ENCODE measurements around the gene GRIK5. TPM values are rescaled to one million over a fixed set of nuclear protein-coding genes. Genes with fewer than 3 reads are reported as not detected.

The GRIK5 gene
- total RNA-seq, 1 donor from 2014 or later, result 9.2 TPM

- intact Hi-C loops (cut with DNase I), result no loop called here
- ATAC-seq, result no peak
Observed at GRCh38 chr19:42096255-42096837, 26.3 kb upstream of the GRIK5 start.

GRCh38 chr19:42095814-42096230 is 25.8 kb upstream of the GRIK5 start:
- ATAC-seq (no peak), DNase-seq (ENCODE audit: low spot score) (no peak)
- intact Hi-C loops (cut with DNase I), result no loop called here

More at GRCh38 chr19:42096255-42096837, 26.3 kb upstream of the GRIK5 start:
- no peak for DNase-seq (ENCODE audit: low spot score)

GRCh38 chr19:42095142-42095813 is 25.3 kb upstream of the GRIK5 start:
- ATAC-seq, result no peak
- intact Hi-C loops (cut with DNase I), result no loop called here

GRCh38 chr19:42093926-42094325 is 23.9 kb upstream of the GRIK5 start:
- DNase-seq (ENCODE audit: low spot score) (no peak), ATAC-seq (no peak)
- intact Hi-C loops (cut with DNase I), result no loop called here

More at GRCh38 chr19:42095142-42095813, 25.3 kb upstream of the GRIK5 start:
- no peak for DNase-seq (ENCODE audit: low spot score)

- intact Hi-C loops (cut with DNase I), result no loop called here
- DNase-seq (ENCODE audit: low spot score) (no peak), ATAC-seq (no peak)
Observed at GRCh38 chr19:42093505-42093904, 23.5 kb upstream of the GRIK5 start.

GRCh38 chr19:42092350-42092749 is 22.3 kb upstream of the GRIK5 start:
- DNase-seq (ENCODE audit: low spot score), result no peak
- ATAC-seq, result peak; percentile 38

GRCh38 chr19:42091742-42092141 is 21.7 kb upstream of the GRIK5 start:
- ATAC-seq, result peak; percentile 18
- DNase-seq (ENCODE audit: low spot score), result no peak
- intact Hi-C loops (cut with DNase I), result no loop called here

More at GRCh38 chr19:42092350-42092749, 22.3 kb upstream of the GRIK5 start:
- intact Hi-C loops (cut with DNase I), result no loop called here

GRCh38 chr19:42091300-42091699 is 21.3 kb upstream of the GRIK5 start:
- ATAC-seq (no peak), DNase-seq (ENCODE audit: low spot score) (no peak)
- intact Hi-C loops (cut with DNase I), result no loop called here

GRCh38 chr19:42090672-42091071 is 20.7 kb upstream of the GRIK5 start:
- intact Hi-C loops (cut with DNase I), result no loop called here
- ATAC-seq, result no peak
- no peak for DNase-seq (ENCODE audit: low spot score)

- intact Hi-C loops (cut with DNase I), result no loop called here
- DNase-seq (ENCODE audit: low spot score) (no peak), ATAC-seq (no peak)
Observed at GRCh38 chr19:42089772-42090171, 19.8 kb upstream of the GRIK5 start.

- intact Hi-C loops (cut with DNase I), result no loop called here
- DNase-seq (ENCODE audit: low spot score) (no peak), ATAC-seq (no peak)
Observed at GRCh38 chr19:42089191-42089750, 19.3 kb upstream of the GRIK5 start.

GRCh38 chr19:42088471-42089190 is 18.6 kb upstream of the GRIK5 start:
- ATAC-seq (no peak), DNase-seq (ENCODE audit: low spot score) (no peak)
- intact Hi-C loops (cut with DNase I), result no loop called here

GRCh38 chr19:42086770-42087550 is 17.0 kb upstream of the GRIK5 start:
- DNase-seq (ENCODE audit: low spot score), result no peak
- intact Hi-C loops (cut with DNase I), result no loop called here
- no peak for ATAC-seq

GRCh38 chr19:42086188-42086736 is 16.3 kb upstream of the GRIK5 start:
- ATAC-seq, result no peak
- no peak for DNase-seq (ENCODE audit: low spot score)
- intact Hi-C loops (cut with DNase I), result no loop called here

GRCh38 chr19:42083537-42083936 is 13.5 kb upstream of the GRIK5 start:
- ATAC-seq (no peak), DNase-seq (ENCODE audit: low spot score) (no peak)
- intact Hi-C loops (cut with DNase I), result no loop called here

- DNase-seq (ENCODE audit: low spot score) (no peak), ATAC-seq (no peak)
- intact Hi-C loops (cut with DNase I), result no loop called here
Observed at GRCh38 chr19:42081584-42082203, 11.7 kb upstream of the GRIK5 start.

- no peak for DNase-seq (ENCODE audit: low spot score)
- no peak for ATAC-seq
- intact Hi-C loops (cut with DNase I), result no loop called here
Observed at GRCh38 chr19:42080764-42081375, 10.9 kb upstream of the GRIK5 start.
